WTC11 (cell line): Measurements from ENCODE around the gene TXNIP. TPM values are rescaled to one million over a fixed set of nuclear protein-coding genes. Genes with fewer than 3 reads are reported as not detected.
A peak's percentile ranks its signal among the peaks of the same experiment; 100 is the strongest.

Experiments
- ATAC-seq: fragments of 200-7000 bp; cut with Tn5 transposase; 2 replicates; pipeline ENCODE4 v1.10.0; 2021; ENCODE audit warnings: mild to moderate bottlenecking, moderate library complexity
- CTCF ChIA-PET: fragments of 300-600 bp; sonication (Branson Sonifier 250); formaldehyde crosslinking; loops from one replicate; lab custom pipeline; 2021; ENCODE audit warnings: antibody characterized with exemption; lab: Charles Lee
- POLR2A ChIA-PET: fragments of 350-600 bp; sonication (Branson Sonifier 250); formaldehyde crosslinking; loops from one replicate; lab custom pipeline; 2021; ENCODE audit warnings: antibody characterized with exemption; lab: Charles Lee
- DNase-seq: peaks from one replicate; pipeline ENCODE4 v3.0.0; 2021; ENCODE audit warnings: low spot score
- H3K27ac Mint-ChIP-seq: 2 replicates; pipeline ENCODE4 v1.8.0; 2021; ENCODE audit warnings: mixed read lengths
- H3K27me3 Mint-ChIP-seq: 2 replicates; pipeline ENCODE4 v1.8.0; 2021; ENCODE audit warnings: low read depth, mild to moderate bottlenecking, moderate library complexity, mixed read lengths
- H3K36me3 Mint-ChIP-seq: 2 replicates; pipeline ENCODE4 v1.8.0; 2021; ENCODE audit warnings: mixed read lengths
- H3K4me1 Mint-ChIP-seq: 2 replicates; pipeline ENCODE4 v1.8.0; 2022; ENCODE audit warnings: mixed read lengths
- H3K4me3 Mint-ChIP-seq: 2 replicates; pipeline ENCODE4 v1.8.0; 2021; ENCODE audit warnings: mild to moderate bottlenecking, moderate library complexity, mixed read lengths
- H3K9me3 Mint-ChIP-seq: 2 replicates; pipeline ENCODE4 v1.8.0; 2021; ENCODE audit warnings: mixed read lengths
- CBFB ChIP-seq: sonication (generic); formaldehyde crosslinking; IDR thresholded peaks from 2 replicates; pipeline ENCODE4 v1.8.1; 2022; ENCODE audit warnings: mild to moderate bottlenecking, low read depth, missing genetic modification reagents
- CREB1 ChIP-seq: sonication (generic); formaldehyde crosslinking; IDR thresholded peaks from 2 replicates; pipeline ENCODE4 v1.8.0; 2023; ENCODE audit warnings: mild to moderate bottlenecking, missing genetic modification reagents
- CREM ChIP-seq: sonication (generic); formaldehyde crosslinking; IDR thresholded peaks from 2 replicates; pipeline ENCODE4 v1.8.1; 2022; ENCODE audit warnings: mild to moderate bottlenecking, missing genetic modification reagents, moderate library complexity
- ELF4 ChIP-seq: sonication (generic); formaldehyde crosslinking; IDR thresholded peaks from 2 replicates; pipeline ENCODE4 v1.8.1; 2022; ENCODE audit warnings: low read depth, mild to moderate bottlenecking, moderate library complexity, missing genetic modification reagents
- ETV6 ChIP-seq: sonication (generic); formaldehyde crosslinking; IDR thresholded peaks from 2 replicates; pipeline ENCODE4 v1.8.1; 2022; ENCODE audit warnings: mild to moderate bottlenecking, missing genetic modification reagents
- GRHL2 ChIP-seq: fragments of 250-450 bp; sonication (Bioruptor Pico); IDR thresholded peaks from 2 replicates; pipeline ENCODE4 v1.8.0; 2022; ENCODE audit warnings: mild to moderate bottlenecking, moderate library complexity; ENCODE audit not compliant: insufficient replicate concordance, severe bottlenecking
- MYBL2 ChIP-seq: sonication (generic); formaldehyde crosslinking; IDR thresholded peaks from 2 replicates; pipeline ENCODE4 v1.8.1; 2023; ENCODE audit warnings: mild to moderate bottlenecking, moderate library complexity, missing genetic modification reagents
- NR3C1 ChIP-seq: sonication (generic); formaldehyde crosslinking; conservative IDR thresholded peaks from 2 replicates; pipeline ENCODE4 v1.8.1; 2023; ENCODE audit warnings: low read depth, mild to moderate bottlenecking, missing genetic modification reagents
- OVOL2 ChIP-seq: fragments of 250-450 bp; sonication (Bioruptor Pico); IDR thresholded peaks from 2 replicates; pipeline ENCODE4 v1.9.0; 2021; ENCODE audit warnings: mild to moderate bottlenecking, borderline replicate concordance
- SP1 ChIP-seq: sonication (generic); formaldehyde crosslinking; conservative IDR thresholded peaks from 2 replicates; pipeline ENCODE4 v1.8.1; 2022; ENCODE audit warnings: missing genetic modification reagents
- ZNF317 ChIP-seq: sonication (generic); formaldehyde crosslinking; IDR thresholded peaks from 2 replicates; pipeline ENCODE4 v1.8.1; 2023; ENCODE audit warnings: low read depth, mild to moderate bottlenecking, moderate library complexity, missing genetic modification reagents, borderline replicate concordance
- ZNF671 ChIP-seq: fragments of 250-450 bp; sonication (Bioruptor Pico); IDR thresholded peaks from 2 replicates; pipeline ENCODE4 v1.8.0; 2021; ENCODE audit warnings: mild to moderate bottlenecking
- total RNA-seq: library from RNA; stranded (reverse); gene quantifications from 3 replicates; pipeline ENCODE4 v1.2.3, GENCODE V29; 2021
- TF ChIP-seq, protein P1 (sequence below): sonication (generic); formaldehyde crosslinking; IDR thresholded peaks from 2 replicates; pipeline ENCODE4 v1.8.1; 2022; ENCODE audit warnings: mild to moderate bottlenecking, missing genetic modification reagents, moderate library complexity, borderline replicate concordance
- TF ChIP-seq, protein P2 (sequence below): sonication (generic); formaldehyde crosslinking; IDR thresholded peaks from 2 replicates; pipeline ENCODE4 v1.8.1; 2022; ENCODE audit warnings: missing genetic modification reagents, borderline replicate concordance
- TF ChIP-seq, protein P3 (sequence below): sonication (generic); formaldehyde crosslinking; IDR thresholded peaks from 2 replicates; pipeline ENCODE4 v1.8.1; 2023; ENCODE audit warnings: mild to moderate bottlenecking, missing genetic modification reagents
- TF ChIP-seq, protein P4 (sequence below): sonication (generic); formaldehyde crosslinking; IDR thresholded peaks from 2 replicates; pipeline ENCODE4 v1.8.0; 2022; ENCODE audit warnings: mild to moderate bottlenecking, missing genetic modification reagents
- TF ChIP-seq, protein P5 (sequence below): fragments of 250-450 bp; sonication (Bioruptor Pico); IDR thresholded peaks from 2 replicates; pipeline ENCODE4 v1.9.0; 2021; ENCODE audit warnings: mild to moderate bottlenecking
- TF ChIP-seq, protein P6 (sequence below): sonication (generic); formaldehyde crosslinking; IDR thresholded peaks from 2 replicates; pipeline ENCODE4 v1.8.0; 2023; ENCODE audit warnings: missing genetic modification reagents, mild to moderate bottlenecking, borderline replicate concordance

Gene TXNIP
- total RNA-seq, 1 experiment from 2014 or later: 56.7 TPM

DNA sequence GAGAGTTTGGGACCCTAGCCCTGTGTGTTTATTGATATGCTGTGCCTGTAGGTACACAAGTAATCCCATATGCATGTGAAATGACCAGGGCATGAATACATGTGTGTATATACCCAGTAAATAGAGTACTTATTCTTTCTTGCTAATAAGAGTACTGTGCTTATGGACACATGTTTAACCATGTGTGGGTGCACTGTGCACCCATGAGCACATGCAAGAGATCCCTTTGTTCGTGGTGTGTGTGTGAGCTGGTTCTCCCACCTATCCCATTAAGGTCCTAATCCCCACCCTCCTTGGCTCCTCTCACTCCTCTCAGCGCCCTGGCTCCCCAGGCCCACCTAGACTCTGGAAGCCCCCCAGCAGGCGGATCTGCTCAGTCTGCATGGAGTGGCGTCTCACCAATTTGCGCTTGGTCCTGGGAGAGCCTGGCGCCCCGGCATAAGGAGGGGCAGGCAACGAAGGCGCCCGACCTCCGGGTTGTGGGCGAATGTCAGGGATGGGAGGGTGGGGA, 36.4 kb downstream of the TXNIP start:
- Mint-ChIP-seq H3K36me3 (no peaks in the 10 kb centered on the region), H3K4me1 (peaks cover 48% of the 10 kb centered on the region), H3K27ac (no peak overlapping the region), H3K27me3 (peaks cover 96% of the 10 kb centered on the region), H3K4me3 (peak overlapping the region; percentile 96), H3K9me3 (no peaks in the 10 kb centered on the region)
- POLR2A ChIA-PET: interaction anchor here (0.9 to 1.6 kb wide), 2 partner anchors 33 to 41 kb away, joined by 3 to 6 read pairs; partner anchors contain the start of genes PEX11B and RBM8A
- DNase-seq (no peak), ATAC-seq (no peak)
- TF ChIP-seq OVOL2 (CRISPR knock-in tag): no peak
- no peak for TF ChIP-seq ELF4
- TF ChIP-seq, protein P1, sequence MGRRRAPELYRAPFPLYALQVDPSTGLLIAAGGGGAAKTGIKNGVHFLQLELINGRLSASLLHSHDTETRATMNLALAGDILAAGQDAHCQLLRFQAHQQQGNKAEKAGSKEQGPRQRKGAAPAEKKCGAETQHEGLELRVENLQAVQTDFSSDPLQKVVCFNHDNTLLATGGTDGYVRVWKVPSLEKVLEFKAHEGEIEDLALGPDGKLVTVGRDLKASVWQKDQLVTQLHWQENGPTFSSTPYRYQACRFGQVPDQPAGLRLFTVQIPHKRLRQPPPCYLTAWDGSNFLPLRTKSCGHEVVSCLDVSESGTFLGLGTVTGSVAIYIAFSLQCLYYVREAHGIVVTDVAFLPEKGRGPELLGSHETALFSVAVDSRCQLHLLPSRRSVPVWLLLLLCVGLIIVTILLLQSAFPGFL (CRISPR knock-in tag): no peak
- TF ChIP-seq ETV6 (CRISPR knock-in tag): no peak
- TF ChIP-seq CREB1 (CRISPR knock-in tag): no peak
- no peak for TF ChIP-seq SP1
- no peak for TF ChIP-seq CBFB (CRISPR knock-in tag)
- CTCF ChIA-PET: interaction anchor here (0.9 to 1.6 kb wide), 6 partner anchors 15 to 68 kb away, joined by 3 to 5 read pairs (median 3); no protein-coding TSS in a partner anchor

DNA sequence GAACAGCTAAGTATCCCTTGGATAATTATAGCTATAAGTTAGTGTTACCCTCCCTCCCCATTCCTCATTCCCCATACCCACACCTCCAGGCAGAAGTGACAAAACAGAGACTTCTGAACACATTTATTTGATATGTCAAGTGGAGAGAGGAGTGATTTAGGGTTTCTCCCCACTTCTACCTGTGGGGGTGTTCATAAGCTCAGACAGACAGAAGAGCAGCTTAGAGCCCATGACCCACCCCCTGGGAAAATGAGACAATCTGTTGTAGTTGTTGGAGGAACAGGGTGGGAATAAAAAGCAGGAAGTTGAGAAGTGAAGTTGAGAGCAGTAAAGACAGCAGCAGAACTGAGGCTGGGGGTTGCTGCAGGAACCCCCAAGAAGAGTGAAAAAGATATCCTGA, 37.0 kb downstream of the TXNIP start:
- no peak for TF ChIP-seq ETV6 (CRISPR knock-in tag)
- TF ChIP-seq GRHL2: no peak
- TF ChIP-seq MYBL2 (CRISPR knock-in tag): no peak
- H3K27me3 Mint-ChIP-seq: peaks cover 97% of the 10 kb centered on the region
- ATAC-seq (no peak), DNase-seq (no peak)
- no peak overlapping the region for H3K27ac Mint-ChIP-seq
- CTCF ChIA-PET: interaction anchor here (1.3 to 2.8 kb wide), 3 partner anchors 64 to 68 kb away, joined by 4 to 17 read pairs (median 5); no protein-coding TSS in a partner anchor
- H3K4me3 Mint-ChIP-seq: peak overlapping the region; percentile 96
- peaks cover 47% of the 10 kb centered on the region for H3K4me1 Mint-ChIP-seq
- H3K36me3 Mint-ChIP-seq: no peaks in the 10 kb centered on the region
- POLR2A ChIA-PET: interaction anchor here (1.6 kb wide), 1 partner anchor 32 kb away, joined by 6 read pairs; the partner anchor contains the start of gene RBM8A
- H3K9me3 Mint-ChIP-seq: no peaks in the 10 kb centered on the region

DNA sequence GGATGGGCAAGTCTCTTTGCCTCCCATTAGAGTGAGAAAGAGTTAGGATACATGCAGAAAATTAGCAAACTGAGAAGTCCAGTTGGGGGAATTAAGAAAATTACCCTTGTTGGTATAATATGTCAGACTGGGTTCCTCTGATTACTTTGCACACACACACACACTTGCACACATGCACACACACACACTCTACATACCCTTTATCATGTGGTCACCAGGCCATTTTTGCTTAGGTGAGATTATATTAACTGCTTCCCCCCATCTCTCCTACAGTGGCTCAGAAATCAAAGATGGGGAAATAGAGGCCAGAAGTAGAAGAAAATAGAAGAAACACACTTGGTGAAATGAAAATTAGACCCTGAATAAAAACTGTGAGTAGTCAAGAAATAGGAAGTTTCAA, 37.6 kb downstream of the TXNIP start:
- Mint-ChIP-seq H3K4me3 (no peak overlapping the region), H3K36me3 (no peaks in the 10 kb centered on the region), H3K4me1 (peaks cover 41% of the 10 kb centered on the region), H3K9me3 (no peaks in the 10 kb centered on the region), H3K27ac (no peak overlapping the region), H3K27me3 (peaks cover 97% of the 10 kb centered on the region)
- DNase-seq (no peak), ATAC-seq (no peak)
- ChIA-PET POLR2A (interaction anchor here (0.6 to 1.5 kb wide), 2 partner anchors 53 to 100 kb away, joined by 3 to 16 read pairs; partner anchors contain the start of gene PIAS3), CTCF (interaction anchor here (1.1 to 2.8 kb wide), 5 partner anchors 20 to 100 kb away, joined by 4 to 17 read pairs (median 5); partner anchors contain the start of genes ITGA10 and PIAS3)
- TF ChIP-seq ZNF317 (CRISPR knock-in tag) (no peak), NR3C1 (no peak), CREM (CRISPR knock-in tag) (no peak), ZNF671 (CRISPR knock-in tag) (no peak)
- TF ChIP-seq, protein P2, sequence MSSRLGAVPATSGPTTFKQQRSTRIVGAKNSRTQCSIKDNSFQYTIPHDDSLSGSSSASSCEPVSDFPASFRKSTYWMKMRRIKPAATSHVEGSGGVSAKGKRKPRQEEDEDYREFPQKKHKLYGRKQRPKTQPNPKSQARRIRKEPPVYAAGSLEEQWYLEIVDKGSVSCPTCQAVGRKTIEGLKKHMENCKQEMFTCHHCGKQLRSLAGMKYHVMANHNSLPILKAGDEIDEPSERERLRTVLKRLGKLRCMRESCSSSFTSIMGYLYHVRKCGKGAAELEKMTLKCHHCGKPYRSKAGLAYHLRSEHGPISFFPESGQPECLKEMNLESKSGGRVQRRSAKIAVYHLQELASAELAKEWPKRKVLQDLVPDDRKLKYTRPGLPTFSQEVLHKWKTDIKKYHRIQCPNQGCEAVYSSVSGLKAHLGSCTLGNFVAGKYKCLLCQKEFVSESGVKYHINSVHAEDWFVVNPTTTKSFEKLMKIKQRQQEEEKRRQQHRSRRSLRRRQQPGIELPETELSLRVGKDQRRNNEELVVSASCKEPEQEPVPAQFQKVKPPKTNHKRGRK (CRISPR knock-in tag): no peak
- TF ChIP-seq, protein P3, sequence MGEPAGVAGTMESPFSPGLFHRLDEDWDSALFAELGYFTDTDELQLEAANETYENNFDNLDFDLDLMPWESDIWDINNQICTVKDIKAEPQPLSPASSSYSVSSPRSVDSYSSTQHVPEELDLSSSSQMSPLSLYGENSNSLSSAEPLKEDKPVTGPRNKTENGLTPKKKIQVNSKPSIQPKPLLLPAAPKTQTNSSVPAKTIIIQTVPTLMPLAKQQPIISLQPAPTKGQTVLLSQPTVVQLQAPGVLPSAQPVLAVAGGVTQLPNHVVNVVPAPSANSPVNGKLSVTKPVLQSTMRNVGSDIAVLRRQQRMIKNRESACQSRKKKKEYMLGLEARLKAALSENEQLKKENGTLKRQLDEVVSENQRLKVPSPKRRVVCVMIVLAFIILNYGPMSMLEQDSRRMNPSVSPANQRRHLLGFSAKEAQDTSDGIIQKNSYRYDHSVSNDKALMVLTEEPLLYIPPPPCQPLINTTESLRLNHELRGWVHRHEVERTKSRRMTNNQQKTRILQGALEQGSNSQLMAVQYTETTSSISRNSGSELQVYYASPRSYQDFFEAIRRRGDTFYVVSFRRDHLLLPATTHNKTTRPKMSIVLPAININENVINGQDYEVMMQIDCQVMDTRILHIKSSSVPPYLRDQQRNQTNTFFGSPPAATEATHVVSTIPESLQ (CRISPR knock-in tag): no peak
- TF ChIP-seq, protein P4, sequence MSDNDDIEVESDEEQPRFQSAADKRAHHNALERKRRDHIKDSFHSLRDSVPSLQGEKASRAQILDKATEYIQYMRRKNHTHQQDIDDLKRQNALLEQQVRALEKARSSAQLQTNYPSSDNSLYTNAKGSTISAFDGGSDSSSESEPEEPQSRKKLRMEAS (CRISPR knock-in tag): no peak
- TF ChIP-seq, protein P5, sequence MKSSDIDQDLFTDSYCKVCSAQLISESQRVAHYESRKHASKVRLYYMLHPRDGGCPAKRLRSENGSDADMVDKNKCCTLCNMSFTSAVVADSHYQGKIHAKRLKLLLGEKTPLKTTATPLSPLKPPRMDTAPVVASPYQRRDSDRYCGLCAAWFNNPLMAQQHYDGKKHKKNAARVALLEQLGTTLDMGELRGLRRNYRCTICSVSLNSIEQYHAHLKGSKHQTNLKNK: no peak
- TF ChIP-seq, protein P6, sequence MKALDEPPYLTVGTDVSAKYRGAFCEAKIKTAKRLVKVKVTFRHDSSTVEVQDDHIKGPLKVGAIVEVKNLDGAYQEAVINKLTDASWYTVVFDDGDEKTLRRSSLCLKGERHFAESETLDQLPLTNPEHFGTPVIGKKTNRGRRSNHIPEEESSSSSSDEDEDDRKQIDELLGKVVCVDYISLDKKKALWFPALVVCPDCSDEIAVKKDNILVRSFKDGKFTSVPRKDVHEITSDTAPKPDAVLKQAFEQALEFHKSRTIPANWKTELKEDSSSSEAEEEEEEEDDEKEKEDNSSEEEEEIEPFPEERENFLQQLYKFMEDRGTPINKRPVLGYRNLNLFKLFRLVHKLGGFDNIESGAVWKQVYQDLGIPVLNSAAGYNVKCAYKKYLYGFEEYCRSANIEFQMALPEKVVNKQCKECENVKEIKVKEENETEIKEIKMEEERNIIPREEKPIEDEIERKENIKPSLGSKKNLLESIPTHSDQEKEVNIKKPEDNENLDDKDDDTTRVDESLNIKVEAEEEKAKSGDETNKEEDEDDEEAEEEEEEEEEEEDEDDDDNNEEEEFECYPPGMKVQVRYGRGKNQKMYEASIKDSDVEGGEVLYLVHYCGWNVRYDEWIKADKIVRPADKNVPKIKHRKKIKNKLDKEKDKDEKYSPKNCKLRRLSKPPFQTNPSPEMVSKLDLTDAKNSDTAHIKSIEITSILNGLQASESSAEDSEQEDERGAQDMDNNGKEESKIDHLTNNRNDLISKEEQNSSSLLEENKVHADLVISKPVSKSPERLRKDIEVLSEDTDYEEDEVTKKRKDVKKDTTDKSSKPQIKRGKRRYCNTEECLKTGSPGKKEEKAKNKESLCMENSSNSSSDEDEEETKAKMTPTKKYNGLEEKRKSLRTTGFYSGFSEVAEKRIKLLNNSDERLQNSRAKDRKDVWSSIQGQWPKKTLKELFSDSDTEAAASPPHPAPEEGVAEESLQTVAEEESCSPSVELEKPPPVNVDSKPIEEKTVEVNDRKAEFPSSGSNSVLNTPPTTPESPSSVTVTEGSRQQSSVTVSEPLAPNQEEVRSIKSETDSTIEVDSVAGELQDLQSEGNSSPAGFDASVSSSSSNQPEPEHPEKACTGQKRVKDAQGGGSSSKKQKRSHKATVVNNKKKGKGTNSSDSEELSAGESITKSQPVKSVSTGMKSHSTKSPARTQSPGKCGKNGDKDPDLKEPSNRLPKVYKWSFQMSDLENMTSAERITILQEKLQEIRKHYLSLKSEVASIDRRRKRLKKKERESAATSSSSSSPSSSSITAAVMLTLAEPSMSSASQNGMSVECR (CRISPR knock-in tag): no peak
